HG03460 (cell line): ENCODE data around the gene PDE2A.

Experiments
- ATAC-seq: cut with Tn5 transposase; IDR thresholded peaks from one replicate; pipeline ENCODE4 v1.9.1; 2021; ENCODE audit not compliant: unreplicated experiment

The PDE2A gene

GRCh38 chr11:72592698-72593495, 81.3 kb downstream of the PDE2A start:
- no peak for ATAC-seq

GRCh38 chr11:72591785-72592502, 82.3 kb downstream of the PDE2A start:
- no peak for ATAC-seq

- no peak for ATAC-seq
Measured at GRCh38 chr11:72591023-72591422, 83.2 kb downstream of the PDE2A start.

- no peak for ATAC-seq
Measured at GRCh38 chr11:72589802-72590761, 84.1 kb downstream of the PDE2A start.

- no peak for ATAC-seq
Measured at GRCh38 chr11:72588421-72589410, 85.5 kb downstream of the PDE2A start.

GRCh38 chr11:72587696-72588095, 86.5 kb downstream of the PDE2A start:
- ATAC-seq = no peak

- ATAC-seq = no peak
Measured at GRCh38 chr11:72586321-72587090, 87.7 kb downstream of the PDE2A start.

GRCh38 chr11:72585762-72586311, 88.4 kb downstream of the PDE2A start:
- ATAC-seq = no peak

- no peak for ATAC-seq
Measured at GRCh38 chr11:72584939-72585597, 89.2 kb downstream of the PDE2A start.

- ATAC-seq = no peak
Measured at GRCh38 chr11:72584293-72584938, 89.8 kb downstream of the PDE2A start.

GRCh38 chr11:72583616-72584292, 90.5 kb downstream of the PDE2A start:
- no peak for ATAC-seq

- no peak for ATAC-seq
Measured at GRCh38 chr11:72583177-72583553, 91.1 kb downstream of the PDE2A start.

GRCh38 chr11:72582206-72583176, 91.7 kb downstream of the PDE2A start:
- no peak for ATAC-seq

GRCh38 chr11:72581067-72581466, 93.2 kb downstream of the PDE2A start:
- no peak for ATAC-seq

GRCh38 chr11:72580642-72580950, 93.6 kb downstream of the PDE2A start:
- ATAC-seq = no peak

GRCh38 chr11:72579816-72580641, 94.2 kb downstream of the PDE2A start:
- ATAC-seq = no peak
